HUES48 (cell line): Measurements from ENCODE around the gene PMEPA1.

Experiments
- H3K27ac ChIP-seq: one replicate; pipeline ENCODE4 v1.7.0; 2013; ENCODE audit warnings: low read depth, low read length, inconsistent platforms
- H3K27me3 ChIP-seq: 2 replicates; pipeline ENCODE4 v1.6.1; 2013; ENCODE audit warnings: mild to moderate bottlenecking, low read length; ENCODE audit not compliant: control insufficient read depth, insufficient read depth
- H3K36me3 ChIP-seq: 2 replicates; pipeline ENCODE4 v1.6.1; 2013; ENCODE audit warnings: low read length; ENCODE audit not compliant: control insufficient read depth, insufficient read depth
- H3K4me1 ChIP-seq: 2 replicates; pipeline ENCODE4 v1.6.1; 2013; ENCODE audit warnings: mild to moderate bottlenecking, low read length; ENCODE audit not compliant: control insufficient read depth, insufficient read depth
- H3K4me3 ChIP-seq: 2 replicates; pipeline ENCODE4 v1.5.1; 2013; ENCODE audit warnings: mild to moderate bottlenecking, low read depth, low read length
- H3K9ac ChIP-seq: 2 replicates; pipeline ENCODE4 v1.6.1; 2013; ENCODE audit warnings: mild to moderate bottlenecking, low read depth, low read length, moderate library complexity
- H3K9me3 ChIP-seq: 2 replicates; pipeline ENCODE4 v1.6.1; 2013; ENCODE audit warnings: low read length; ENCODE audit not compliant: control insufficient read depth, insufficient read depth

The PMEPA1 gene, protein sequence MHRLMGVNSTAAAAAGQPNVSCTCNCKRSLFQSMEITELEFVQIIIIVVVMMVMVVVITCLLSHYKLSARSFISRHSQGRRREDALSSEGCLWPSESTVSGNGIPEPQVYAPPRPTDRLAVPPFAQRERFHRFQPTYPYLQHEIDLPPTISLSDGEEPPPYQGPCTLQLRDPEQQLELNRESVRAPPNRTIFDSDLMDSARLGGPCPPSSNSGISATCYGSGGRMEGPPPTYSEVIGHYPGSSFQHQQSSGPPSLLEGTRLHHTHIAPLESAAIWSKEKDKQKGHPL

GRCh38 chr20:57709823-57710799, at the start of gene PMEPA1:
Gene PMEPA1 (minus strand): TSS chr20:57710015. CDS start chr20:57709582, 433 bp downstream.
- no peaks in the 10 kb centered on the region for H3K36me3 ChIP-seq

GRCh38 chr20:57757767-57758166, 48.0 kb upstream of the PMEPA1 start:
- Histone ChIP-seq H3K4me1 (no peaks in the 10 kb centered on the region), H3K36me3 (no peaks in the 10 kb centered on the region), H3K27me3 (no peaks in the 10 kb centered on the region), H3K9me3 (no peaks in the 10 kb centered on the region), H3K27ac (no peak overlapping the region), H3K4me3 (no peak overlapping the region), H3K9ac (no peak overlapping the region)

More at GRCh38 chr20:57709823-57710799, at the start of gene PMEPA1:
- H3K4me1 ChIP-seq = peaks cover 30% of the 10 kb centered on the region
- H3K9me3 ChIP-seq = no peaks in the 10 kb centered on the region
- peak within 1 kb of the TSS; percentile 93 for H3K9ac ChIP-seq
- peaks cover 14% of the 10 kb centered on the region; the same call in 1 of the 2 replicates for H3K27me3 ChIP-seq
- H3K27ac ChIP-seq = peak within 1 kb of the TSS; percentile 98
- H3K4me3 ChIP-seq = peak within 1 kb of the TSS; percentile 94

- Histone ChIP-seq H3K27me3 (no peaks in the 10 kb centered on the region), H3K36me3 (no peaks in the 10 kb centered on the region), H3K9me3 (no peaks in the 10 kb centered on the region), H3K27ac (no peak overlapping the region), H3K9ac (no peak overlapping the region), H3K4me3 (no peak overlapping the region), H3K4me1 (no peaks in the 10 kb centered on the region)
These were observed 47.1 kb upstream of the PMEPA1 start for GRCh38 chr20:57756921-57757320.

- Histone ChIP-seq H3K27ac (no peak overlapping the region), H3K27me3 (no peaks in the 10 kb centered on the region), H3K4me1 (no peaks in the 10 kb centered on the region), H3K4me3 (no peak overlapping the region), H3K9ac (no peak overlapping the region), H3K36me3 (no peaks in the 10 kb centered on the region), H3K9me3 (no peaks in the 10 kb centered on the region)
These were observed 46.4 kb upstream of the PMEPA1 start for GRCh38 chr20:57756213-57756612.

DNA sequence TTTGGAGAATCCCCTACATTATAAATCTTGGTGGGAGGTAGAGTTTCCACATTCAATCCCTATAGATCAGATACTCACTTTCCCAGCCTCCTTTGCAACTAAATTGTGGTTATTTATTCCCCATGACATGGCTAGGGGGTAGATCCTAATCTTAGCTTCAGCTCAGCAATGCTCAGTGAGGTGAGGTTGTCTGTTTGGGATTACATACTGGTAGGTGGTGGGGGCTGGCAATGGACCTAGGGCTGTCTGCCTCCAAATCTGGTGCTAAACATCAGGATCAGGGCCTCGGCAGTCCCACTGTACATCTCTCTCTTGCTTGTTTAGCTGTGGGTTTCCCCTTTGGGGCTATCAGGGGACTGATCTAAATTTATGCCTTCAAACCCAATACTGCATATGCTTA, 45.8 kb upstream of the PMEPA1 start:
- Histone ChIP-seq H3K9ac (no peak overlapping the region), H3K36me3 (no peaks in the 10 kb centered on the region), H3K27ac (no peak overlapping the region), H3K9me3 (no peaks in the 10 kb centered on the region), H3K4me3 (no peak overlapping the region), H3K27me3 (no peaks in the 10 kb centered on the region), H3K4me1 (no peaks in the 10 kb centered on the region)

- H3K27me3 ChIP-seq = no peaks in the 10 kb centered on the region; the same call in 1 of the 2 replicates
- no peaks in the 10 kb centered on the region for H3K4me1 ChIP-seq
- H3K4me3 ChIP-seq = no peak overlapping the region
- H3K36me3 ChIP-seq = no peaks in the 10 kb centered on the region
- H3K9me3 ChIP-seq = no peaks in the 10 kb centered on the region
- no peak overlapping the region for H3K27ac ChIP-seq
- H3K9ac ChIP-seq = no peak overlapping the region
These were observed 44.4 kb upstream of the PMEPA1 start for GRCh38 chr20:57754190-57754589.

DNA sequence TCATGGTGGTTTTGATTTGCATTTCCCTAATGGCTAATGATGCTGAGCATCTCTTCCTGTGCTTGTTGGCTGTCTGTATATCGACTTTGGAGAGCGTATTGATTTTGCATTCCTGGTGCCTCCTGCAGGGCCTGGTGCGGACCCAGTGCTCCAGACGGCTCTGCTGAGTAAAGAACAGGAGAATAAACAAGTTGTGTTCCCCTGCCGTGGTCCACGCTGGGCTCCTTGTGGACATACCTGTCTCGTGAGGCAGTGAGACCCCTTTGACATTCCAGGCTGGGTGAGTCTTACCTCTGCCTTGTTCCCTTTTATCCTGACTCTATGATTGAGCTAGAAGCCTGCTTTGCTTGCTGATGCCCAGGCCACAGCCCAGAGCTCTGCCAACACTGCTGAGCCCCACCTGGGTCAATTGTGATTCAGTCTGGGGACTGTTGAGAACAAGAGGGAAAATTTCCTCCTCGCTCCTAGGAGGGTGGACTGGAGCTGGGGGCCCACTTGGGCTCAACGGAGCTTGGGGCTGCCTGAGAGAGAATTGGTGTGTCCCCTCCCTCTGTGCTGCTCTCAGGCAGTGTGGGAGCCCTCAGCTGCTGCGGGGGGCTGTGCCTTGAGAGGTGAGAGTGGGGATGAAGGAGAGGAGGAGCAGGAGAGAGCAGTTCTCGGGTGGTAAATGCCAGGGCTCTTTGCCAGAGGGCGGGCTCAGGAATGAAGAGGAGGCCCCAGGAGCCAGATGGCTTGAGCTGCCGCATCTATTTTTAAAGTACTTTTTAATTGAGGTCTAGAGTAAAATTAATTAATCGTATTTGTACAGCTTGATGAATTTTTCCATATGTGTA, 43.7 kb upstream of the PMEPA1 start:
- Histone ChIP-seq H3K4me3 (no peak overlapping the region), H3K36me3 (no peaks in the 10 kb centered on the region), H3K27ac (no peak overlapping the region), H3K4me1 (0 out of 2 replicates have a peak, but pooled peaks cover 2% of the 10 kb centered on the region), H3K27me3 (no peaks in the 10 kb centered on the region; the same call in 1 of the 2 replicates), H3K9ac (no peak overlapping the region), H3K9me3 (no peaks in the 10 kb centered on the region)

DNA sequence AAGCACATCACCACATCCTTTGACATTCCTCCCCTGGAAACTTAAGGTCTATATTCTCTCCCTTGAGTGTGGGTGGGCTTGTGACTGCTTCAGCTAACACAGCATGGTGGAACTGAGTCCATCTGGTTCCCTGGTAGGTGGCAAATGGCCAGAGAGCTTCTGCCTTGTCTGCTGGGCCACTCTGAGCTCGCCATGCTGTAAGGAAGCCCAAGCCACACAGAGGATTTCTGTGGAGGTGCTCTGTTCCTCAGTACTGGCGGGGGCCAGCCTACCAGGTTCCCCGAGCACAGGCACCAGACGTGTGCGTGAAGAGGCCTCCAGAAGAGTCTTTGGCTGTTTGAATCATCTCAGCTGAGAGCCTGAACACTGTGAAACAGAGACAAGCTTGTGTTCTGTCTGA, 41.6 kb upstream of the PMEPA1 start:
- Histone ChIP-seq H3K4me3 (no peak overlapping the region), H3K27me3 (no peaks in the 10 kb centered on the region; the same call in 1 of the 2 replicates), H3K9me3 (no peaks in the 10 kb centered on the region), H3K27ac (no peak overlapping the region), H3K4me1 (peaks cover 20% of the 10 kb centered on the region), H3K36me3 (no peaks in the 10 kb centered on the region), H3K9ac (no peak overlapping the region)

GRCh38 chr20:57749869-57750268, 40.1 kb upstream of the PMEPA1 start:
- H3K27me3 ChIP-seq = no peaks in the 10 kb centered on the region; the same call in 1 of the 2 replicates
- H3K4me3 ChIP-seq = no peak overlapping the region
- no peak overlapping the region for H3K27ac ChIP-seq
- no peaks in the 10 kb centered on the region for H3K36me3 ChIP-seq
- no peaks in the 10 kb centered on the region for H3K9me3 ChIP-seq
- no peak overlapping the region for H3K9ac ChIP-seq
- H3K4me1 ChIP-seq = peaks cover 20% of the 10 kb centered on the region

GRCh38 chr20:57749131-57749690, 39.4 kb upstream of the PMEPA1 start:
- no peak overlapping the region for H3K27ac ChIP-seq
- H3K4me3 ChIP-seq = no peak overlapping the region
- H3K4me1 ChIP-seq = peaks cover 20% of the 10 kb centered on the region
- no peak overlapping the region for H3K9ac ChIP-seq
- no peaks in the 10 kb centered on the region for H3K9me3 ChIP-seq
- no peaks in the 10 kb centered on the region for H3K36me3 ChIP-seq
- H3K27me3 ChIP-seq = no peaks in the 10 kb centered on the region; the same call in 1 of the 2 replicates
